ENCODE results near the gene KRT36. TPM values are rescaled to one million over a fixed set of nuclear protein-coding genes. Genes with fewer than 3 reads are reported as not detected.

The KRT36 gene
- total RNA-seq, 1 donor from 2014 or later: not detected

GRCh38 chr17:41503202-41503601 lies 13.5 kb upstream of the KRT36 start:
- no peak for DNase-seq (ENCODE audit: extremely low spot score in 2 of 2)
- H3K4me1 ChIP-seq: peaks cover 36% of the 10 kb centered on the region
- TF ChIP-seq POLR2A (IDR thresholded peaks at IDR 0.05) (no peak), POLR2AphosphoS5 (IDR thresholded peaks at IDR 0.05; ENCODE audit: insufficient read depth in 1 of 2, low read depth in 1 of 2) (no peak)
- TF ChIP-seq, protein P1, sequence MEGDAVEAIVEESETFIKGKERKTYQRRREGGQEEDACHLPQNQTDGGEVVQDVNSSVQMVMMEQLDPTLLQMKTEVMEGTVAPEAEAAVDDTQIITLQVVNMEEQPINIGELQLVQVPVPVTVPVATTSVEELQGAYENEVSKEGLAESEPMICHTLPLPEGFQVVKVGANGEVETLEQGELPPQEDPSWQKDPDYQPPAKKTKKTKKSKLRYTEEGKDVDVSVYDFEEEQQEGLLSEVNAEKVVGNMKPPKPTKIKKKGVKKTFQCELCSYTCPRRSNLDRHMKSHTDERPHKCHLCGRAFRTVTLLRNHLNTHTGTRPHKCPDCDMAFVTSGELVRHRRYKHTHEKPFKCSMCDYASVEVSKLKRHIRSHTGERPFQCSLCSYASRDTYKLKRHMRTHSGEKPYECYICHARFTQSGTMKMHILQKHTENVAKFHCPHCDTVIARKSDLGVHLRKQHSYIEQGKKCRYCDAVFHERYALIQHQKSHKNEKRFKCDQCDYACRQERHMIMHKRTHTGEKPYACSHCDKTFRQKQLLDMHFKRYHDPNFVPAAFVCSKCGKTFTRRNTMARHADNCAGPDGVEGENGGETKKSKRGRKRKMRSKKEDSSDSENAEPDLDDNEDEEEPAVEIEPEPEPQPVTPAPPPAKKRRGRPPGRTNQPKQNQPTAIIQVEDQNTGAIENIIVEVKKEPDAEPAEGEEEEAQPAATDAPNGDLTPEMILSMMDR (IDR thresholded peaks at IDR 0.05): no peak
- intact Hi-C loops (cut with DNase I): no loop called here
- H3K27ac ChIP-seq: peak overlapping the region; percentile 47
- H3K36me3 ChIP-seq: no peaks in the 10 kb centered on the region
- H3K9me3 ChIP-seq: no peaks in the 10 kb centered on the region
- no peaks in the 10 kb centered on the region for H3K27me3 ChIP-seq
- peak overlapping the region in 1 of 2 donors; percentile 30 for H3K4me3 ChIP-seq

DNA sequence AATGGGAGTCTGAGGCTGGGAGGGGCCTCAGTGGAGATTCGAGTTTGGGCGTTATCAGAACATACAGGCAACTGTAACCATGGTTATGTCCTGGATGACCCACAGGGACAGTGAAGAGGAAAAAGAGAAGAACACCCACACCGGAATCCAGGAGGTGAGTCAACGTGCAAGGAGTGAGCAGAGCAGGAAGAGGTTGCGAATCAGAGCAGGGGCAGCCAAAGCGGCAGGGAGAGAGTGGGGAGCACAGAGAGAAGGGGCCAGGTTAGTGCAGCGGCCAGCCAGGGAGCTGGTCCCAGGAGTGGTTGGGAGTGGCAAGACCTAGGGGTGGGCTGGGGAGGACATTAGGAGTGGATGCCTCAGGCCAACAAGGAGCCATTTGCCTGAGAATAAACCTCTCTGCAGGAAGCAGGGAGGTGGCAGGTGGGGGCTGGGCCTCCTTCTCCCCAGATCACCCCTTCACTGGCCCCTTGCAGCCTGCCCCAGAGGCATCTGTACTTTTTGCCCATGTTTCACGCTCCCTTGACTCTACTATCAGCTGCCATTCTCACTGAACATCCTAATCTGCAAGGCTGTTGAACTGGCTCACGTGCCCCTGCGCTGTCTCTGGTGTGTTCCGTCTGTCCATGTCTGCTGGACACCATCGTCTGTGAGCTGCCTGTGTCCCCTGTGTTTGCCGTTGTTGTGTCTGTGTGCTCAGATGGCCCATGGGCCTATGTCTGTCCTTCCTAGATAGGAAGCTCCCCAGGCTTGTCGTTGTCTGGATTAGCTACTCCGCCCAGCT lies 10.6 kb upstream of the KRT36 start:
- Histone ChIP-seq H3K4me1 (peaks cover 37% of the 10 kb centered on the region), H3K27ac (no peak overlapping the region), H3K36me3 (no peaks in the 10 kb centered on the region), H3K27me3 (no peaks in the 10 kb centered on the region), H3K9me3 (no peaks in the 10 kb centered on the region), H3K4me3 (no peak overlapping the region)
- DNase-seq (ENCODE audit: extremely low spot score in 2 of 2): no peak
- intact Hi-C loops (cut with DNase I): no loop called here
- TF ChIP-seq POLR2A (IDR thresholded peaks at IDR 0.05): no peak
- TF ChIP-seq POLR2AphosphoS5 (IDR thresholded peaks at IDR 0.05; ENCODE audit: insufficient read depth in 1 of 2, low read depth in 1 of 2): no peak
- TF ChIP-seq, protein P1 (IDR thresholded peaks at IDR 0.05): no peak

DNA sequence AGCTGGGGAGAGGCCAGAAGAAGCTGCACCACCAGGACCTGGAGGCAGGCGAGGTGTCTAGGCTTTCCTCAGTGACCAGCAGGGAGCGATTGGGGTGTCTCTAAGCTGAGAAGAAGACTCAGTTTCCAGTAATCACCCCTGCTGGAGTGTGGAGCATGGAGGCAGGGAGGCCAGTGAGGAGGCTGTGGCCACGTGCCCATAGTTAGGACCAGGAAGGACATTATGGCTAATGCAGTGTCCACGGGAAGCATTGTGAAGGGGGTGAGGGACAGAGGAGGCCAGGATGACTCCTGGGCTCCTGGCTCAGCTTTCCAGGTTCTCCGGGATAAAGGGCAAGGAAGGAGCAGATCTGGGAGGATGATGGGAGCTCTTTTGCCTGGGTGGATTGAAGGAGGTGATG lies 10.0 kb upstream of the KRT36 start:
- peaks cover 43% of the 10 kb centered on the region for H3K4me1 ChIP-seq
- no peak for DNase-seq (ENCODE audit: extremely low spot score in 2 of 2)
- TF ChIP-seq POLR2AphosphoS5 (IDR thresholded peaks at IDR 0.05; ENCODE audit: insufficient read depth in 1 of 2, low read depth in 1 of 2) (no peak), POLR2A (IDR thresholded peaks at IDR 0.05) (no peak)
- TF ChIP-seq, protein P1 (IDR thresholded peaks at IDR 0.05): no peak

DNA sequence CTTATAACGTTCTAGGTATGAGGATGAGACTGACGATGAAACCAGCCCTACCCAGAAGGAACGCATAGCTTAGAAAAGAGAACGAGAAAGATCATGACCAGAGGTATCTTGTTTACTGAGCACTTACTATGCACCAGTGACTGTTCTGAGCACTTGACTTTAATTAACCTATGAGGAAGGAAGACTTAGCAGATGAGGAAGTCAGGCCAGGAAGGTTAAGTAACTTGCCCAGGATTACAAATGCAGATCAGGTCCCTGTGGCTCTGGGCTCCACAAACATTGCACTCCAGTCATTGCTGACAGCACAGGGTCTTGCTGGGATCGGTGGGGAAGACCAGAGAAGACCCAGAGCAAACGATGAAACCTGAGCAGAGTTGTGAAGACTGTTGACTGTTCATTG lies 8.6 kb upstream of the KRT36 start:
- H3K27ac ChIP-seq: no peak overlapping the region

More for the DNA sequence above, 10.0 kb upstream of the KRT36 start:
- H3K36me3 ChIP-seq: no peaks in the 10 kb centered on the region
- no peaks in the 10 kb centered on the region for H3K27me3 ChIP-seq
- no peaks in the 10 kb centered on the region for H3K9me3 ChIP-seq
- H3K4me3 ChIP-seq: no peak overlapping the region
- no peak overlapping the region for H3K27ac ChIP-seq
- intact Hi-C loops (cut with DNase I): no loop called here

More for the DNA sequence above, 8.6 kb upstream of the KRT36 start:
- TF ChIP-seq, protein P1 (IDR thresholded peaks at IDR 0.05): no peak
- TF ChIP-seq POLR2AphosphoS5 (IDR thresholded peaks at IDR 0.05; ENCODE audit: insufficient read depth in 1 of 2, low read depth in 1 of 2): peak in 1 of 2 donors; percentile 48
- Histone ChIP-seq H3K36me3 (no peaks in the 10 kb centered on the region), H3K4me1 (peaks cover 46% of the 10 kb centered on the region), H3K9me3 (no peaks in the 10 kb centered on the region), H3K4me3 (no peak overlapping the region), H3K27me3 (no peaks in the 10 kb centered on the region)
- DNase-seq (ENCODE audit: extremely low spot score in 2 of 2): no peak
- intact Hi-C loops (cut with DNase I): no loop called here
